ENCODE data around the gene MPPED1. TPM values are rescaled to one million over a fixed set of nuclear protein-coding genes. Genes with fewer than 3 reads are reported as not detected.

The MPPED1 gene
- total RNA-seq, 1 donor from 2014 or later: not detected

DNA sequence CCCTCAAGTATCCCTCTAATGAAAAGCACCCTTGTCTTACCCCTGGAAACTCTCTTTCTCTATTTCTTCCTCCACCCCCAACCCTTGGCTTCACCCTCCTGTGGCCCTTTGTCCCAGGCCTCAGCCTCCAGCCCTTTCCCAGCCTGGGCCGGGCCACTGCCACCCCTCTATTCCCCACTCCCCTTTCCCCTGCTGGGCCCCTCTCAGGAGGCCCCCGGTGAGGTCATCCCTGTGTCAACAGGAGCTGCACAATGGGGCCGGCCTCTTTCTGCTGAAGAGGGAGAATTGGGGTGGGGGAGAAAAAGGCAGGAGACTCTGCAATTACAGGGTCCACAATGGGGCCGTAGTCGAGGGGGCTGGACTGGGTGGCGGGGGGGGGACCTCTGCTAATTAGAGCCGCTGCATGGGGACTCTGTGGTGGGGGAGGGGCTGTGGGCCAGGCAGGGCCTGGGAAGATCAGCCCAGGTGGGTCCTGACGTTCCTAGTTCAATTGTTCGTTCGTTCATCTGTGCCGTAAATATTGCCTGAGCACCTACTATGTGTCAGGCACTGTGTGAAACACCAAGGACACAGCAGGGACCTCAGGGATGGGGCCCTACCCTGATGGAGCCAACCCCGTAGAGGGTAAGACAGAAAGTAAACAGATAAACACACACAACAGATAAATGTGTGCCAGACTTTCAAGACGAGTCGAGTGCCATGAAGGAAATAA lies 18.5 kb upstream of the MPPED1 start:
- DNase-seq: no peak

DNA sequence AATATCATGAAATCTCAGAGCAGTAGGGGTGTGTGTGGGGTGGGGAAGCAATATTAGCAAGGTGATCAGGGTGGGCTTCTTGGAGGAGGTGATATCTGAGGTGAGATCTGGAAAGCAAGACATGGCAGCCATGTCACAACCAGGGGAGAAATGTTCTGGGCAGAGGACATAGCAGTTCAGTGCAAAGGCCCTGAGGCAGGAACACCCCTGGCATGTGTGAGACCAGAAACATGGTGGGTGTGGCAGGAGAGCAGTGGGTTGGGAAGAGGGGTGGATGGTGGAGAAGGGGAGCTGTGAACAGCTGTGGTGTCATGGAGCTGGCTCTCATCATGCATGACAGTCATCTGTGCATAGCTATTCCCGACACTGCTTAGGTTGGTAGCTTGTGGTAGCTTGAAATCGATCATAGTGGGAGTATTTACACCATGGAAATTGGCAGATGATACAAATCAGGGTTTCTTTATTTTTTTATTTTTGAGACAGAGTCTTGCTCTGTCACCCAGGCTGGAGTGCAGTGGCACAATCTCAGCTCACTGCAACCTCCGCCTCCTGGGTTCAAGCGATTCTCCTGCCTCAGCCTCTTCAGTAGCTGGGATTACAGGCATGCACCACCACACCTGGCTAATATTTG lies 17.9 kb upstream of the MPPED1 start:
- no peak for DNase-seq

DNA sequence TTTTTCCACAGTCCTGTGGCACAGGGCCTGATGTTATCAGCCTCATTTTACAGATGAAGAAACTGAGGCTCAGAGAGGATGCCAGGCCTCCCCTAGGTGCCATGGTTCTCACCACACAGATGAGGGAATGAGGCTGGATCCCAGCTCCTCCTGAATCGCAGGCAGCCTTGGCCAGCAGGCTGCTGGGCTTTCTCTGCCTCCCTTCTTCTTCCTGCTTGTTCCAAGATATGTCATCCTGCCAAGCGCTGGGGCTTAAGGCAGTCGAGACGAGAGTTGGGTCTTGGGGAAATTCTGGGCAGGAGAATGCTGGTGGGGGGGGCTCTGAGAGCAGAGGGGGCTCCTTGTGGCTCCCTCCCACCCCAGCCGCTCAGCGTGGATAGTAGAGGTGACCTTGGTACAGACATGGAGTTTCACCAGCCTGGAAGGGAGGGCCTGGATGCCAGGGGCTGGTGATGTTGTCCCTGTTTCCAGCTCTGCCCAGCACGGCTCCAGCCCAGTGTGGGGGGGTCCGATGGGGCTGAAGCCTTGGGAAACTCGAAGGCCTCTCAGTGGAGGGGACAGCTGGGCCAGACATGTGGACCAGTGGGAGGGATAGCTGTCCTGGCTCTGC lies 16.6 kb upstream of the MPPED1 start:
- no peak for DNase-seq

DNA sequence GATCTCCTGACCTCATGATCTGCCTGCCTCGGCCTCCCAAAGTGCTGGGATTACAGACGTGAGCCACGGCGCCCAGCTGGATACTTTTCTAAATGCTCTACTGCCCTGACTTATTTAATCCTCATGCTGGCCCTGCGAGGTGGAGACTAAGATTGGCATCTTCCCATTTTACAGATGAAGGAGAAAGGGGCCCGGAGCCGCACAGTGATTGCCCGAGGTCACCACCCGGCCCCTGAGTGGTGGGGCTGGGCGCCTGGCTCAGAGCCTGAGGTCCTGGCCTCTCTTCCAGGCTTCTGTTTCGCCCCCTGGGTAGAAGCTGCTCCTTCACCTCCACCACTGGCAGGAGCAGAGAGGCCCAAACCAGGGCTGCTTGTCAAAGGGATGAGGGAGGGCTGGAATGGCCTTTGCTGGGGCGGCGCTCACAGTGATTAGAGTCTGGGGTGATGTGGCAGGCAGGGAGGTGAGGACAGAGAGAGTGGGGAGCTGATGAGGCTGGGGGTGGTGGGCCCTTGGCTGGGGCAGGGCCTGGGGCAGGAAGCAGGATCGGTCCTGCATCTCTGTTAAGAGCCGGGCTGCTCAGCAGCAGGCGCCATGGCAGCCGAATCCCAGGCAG lies 15.4 kb upstream of the MPPED1 start:
- no peak for DNase-seq

DNA sequence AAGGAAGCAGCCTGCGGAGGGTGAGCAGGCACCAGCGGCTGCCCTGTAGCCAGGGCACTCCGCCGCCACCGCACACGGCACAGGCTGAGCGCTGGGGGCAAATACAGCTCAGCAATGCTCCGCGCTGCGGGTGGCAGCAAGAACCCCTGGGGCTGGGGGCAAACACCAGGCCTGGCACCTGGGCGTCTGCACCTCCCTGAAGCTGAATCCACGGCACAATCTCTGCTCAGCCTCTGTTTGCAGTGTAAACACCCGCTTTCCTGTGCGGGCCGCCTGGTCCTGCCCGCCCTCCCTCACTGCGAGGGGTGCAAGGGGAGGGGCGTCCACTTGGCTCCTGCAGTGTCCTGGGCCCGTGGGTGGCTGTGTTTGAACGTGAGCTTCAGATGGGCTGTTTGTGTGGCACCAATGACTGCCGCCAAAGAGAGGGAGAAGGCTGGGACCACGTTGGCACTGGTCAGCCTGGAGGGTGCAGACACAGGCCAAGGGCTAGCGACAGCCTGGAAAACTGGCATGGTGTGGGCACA lies 14.8 kb upstream of the MPPED1 start:
- no peak for DNase-seq

DNA sequence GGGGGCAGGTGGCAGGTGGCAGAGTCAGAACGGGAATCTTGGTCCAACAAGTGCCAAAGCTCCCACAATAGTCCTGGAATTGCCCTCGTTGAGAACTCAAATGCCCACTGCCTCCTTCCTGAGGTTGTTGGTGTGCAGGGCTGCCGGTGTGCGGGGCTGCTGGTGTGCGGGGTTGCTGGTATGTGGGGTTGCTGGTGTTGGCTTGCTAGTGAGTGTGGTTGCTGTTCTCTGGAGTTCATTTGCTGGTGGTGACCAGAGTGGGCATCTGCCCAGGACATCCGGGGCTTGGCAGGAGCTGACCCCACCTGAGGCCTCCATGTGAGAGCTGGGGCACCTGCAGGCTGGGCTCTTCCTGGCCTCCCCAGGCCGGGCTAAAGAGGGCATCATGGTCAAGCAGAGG lies 14.0 kb upstream of the MPPED1 start:
- DNase-seq: no peak

DNA sequence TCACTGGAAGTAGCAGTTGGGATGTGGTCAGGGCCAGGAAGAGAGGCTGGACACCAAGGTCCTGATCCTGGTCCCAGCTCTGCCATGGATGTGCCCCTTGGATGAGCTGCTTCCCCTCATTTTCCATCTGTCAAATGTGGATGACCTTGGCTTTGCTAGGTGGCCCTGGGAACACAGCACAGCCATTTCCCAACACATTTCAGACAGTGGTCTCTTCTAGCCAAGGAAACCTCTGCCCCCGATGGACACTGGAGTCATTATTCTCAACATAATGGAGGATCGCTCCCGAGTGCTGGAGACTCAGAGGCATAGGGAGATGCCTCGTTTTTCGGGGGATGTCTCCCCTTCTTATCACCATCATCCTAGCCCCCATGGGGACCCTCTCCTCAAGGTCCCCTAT lies 13.6 kb upstream of the MPPED1 start:
- no peak for DNase-seq

DNA sequence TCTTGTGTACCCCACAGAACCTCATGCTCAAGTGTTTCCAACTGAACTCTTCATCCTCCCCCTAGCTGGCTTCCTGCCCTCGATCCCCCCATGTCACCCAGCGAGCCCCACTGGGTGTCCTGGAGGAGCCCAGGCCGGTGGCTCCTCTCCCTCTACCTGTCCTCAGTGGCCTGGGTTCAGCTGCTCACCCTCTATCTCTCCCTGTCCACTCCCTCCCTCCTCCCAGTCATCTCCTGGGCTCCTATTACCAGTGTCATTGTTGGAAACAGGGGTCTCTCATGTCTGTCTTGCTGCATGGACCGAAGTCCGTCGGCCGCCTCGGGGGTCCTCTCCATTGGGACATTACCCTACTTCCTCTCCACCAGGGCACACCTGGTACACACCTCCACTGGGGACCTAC lies 12.9 kb upstream of the MPPED1 start:
- DNase-seq: no peak

DNA sequence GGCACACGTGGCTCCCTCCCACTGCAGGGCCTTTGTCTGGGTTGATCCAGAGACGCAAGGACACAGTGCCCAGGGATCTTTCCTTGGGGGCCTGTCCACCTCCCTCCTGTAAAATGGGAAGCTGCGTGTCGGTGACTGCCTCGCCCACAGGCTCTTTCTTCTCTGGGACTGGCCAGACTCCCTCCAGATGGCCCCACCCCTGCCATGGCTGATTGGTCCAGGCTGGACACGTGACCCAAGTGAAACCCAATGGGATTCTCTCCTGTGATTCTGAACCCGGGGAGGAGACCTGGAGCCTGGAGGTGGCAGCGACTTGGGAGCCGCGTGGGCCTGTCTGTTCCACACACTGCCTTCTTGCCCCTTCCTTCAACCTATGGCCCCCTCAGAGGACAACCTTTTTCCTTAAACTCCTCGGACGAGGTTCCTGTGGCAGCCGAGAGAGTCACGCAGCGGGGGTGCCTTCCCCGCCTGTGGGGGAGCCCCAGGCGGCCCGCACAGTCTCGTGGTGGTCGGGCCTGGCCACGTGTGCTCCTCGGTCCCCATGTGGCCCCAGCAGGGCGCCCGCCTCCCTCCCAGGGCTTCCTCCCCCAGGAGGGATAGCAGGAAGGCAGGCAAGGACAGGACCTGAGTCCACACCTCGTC lies 12.4 kb upstream of the MPPED1 start:
- no peak for DNase-seq

DNA sequence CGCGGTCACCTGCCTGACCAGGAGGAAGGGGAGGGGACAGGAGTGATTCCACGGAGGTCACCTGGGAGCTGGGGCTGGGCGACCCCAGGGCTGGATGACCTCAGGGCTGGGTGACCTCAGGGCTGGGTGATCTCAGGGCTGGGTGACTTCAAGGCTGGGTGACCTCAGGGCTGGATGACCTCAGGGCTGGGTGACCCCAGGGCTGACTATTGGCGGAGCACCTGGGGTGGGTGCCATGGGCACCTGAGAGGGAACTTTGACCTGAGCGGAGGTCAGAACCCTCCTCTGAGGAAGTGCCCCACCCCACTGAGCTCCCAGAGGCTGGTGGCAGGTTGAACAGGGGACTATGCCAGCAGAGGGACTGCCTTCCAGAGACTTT lies 11.8 kb upstream of the MPPED1 start:
- DNase-seq: no peak

DNA sequence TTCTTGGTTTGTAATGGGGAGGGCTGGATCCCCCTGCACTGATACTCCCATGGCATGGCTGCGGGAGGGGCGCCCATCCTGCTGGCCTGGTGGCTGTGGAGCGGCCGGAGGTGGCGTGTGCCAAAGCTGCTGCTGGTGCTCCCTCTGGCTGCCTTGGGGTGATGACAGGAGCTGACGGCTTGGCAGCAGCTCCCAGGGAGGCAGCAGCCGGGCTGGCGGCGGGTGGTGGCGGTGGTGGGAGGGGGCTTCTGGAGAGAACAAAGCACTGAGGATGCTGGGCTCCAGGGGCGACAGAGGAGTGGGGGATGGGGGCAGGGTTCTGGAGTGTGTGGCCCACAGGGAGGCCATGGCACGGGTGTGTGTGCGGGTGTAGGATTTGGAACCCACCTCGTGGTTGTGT lies 11.4 kb upstream of the MPPED1 start:
- DNase-seq: no peak

DNA sequence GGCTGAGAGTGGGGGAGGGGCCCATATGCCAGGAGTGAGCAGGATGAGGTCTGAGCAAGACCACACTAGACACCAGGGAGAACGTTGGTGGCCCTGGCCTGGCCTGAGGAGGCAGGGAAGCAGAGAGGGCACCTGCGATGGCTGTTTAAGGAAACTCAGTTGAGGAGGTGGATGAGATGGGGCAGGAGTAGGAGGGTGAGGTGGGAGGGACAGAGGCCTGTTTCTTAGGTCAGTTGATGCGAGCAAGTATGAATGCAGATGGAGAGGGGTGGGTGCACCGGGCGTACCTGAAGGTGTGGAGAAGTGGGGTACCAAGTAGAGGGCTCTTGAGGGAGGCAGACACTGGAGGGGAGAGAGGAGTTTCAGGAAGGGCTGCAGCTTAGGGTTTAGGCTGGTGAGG lies 10.6 kb upstream of the MPPED1 start:
- no peak for DNase-seq

DNA sequence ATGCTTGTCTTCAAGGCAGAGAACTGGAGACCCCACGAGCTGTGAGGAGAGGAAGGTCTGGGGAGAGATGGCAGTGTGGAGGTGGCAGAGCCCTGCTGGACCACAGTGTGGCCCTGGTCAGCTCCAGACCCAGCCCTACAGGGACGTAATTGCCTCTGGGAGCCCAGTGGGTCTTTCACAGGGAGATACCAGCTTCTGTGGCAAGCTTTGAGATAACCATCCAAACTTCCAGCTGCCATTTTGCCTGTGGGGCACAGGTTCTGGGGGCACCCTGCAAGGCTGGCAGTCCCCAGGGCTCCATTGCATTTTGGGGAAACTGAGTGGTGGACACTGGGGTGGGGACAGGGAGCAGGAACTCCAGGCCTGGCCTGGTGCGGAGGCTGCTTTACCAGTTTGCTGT lies 10.2 kb upstream of the MPPED1 start:
- DNase-seq: no peak

DNA sequence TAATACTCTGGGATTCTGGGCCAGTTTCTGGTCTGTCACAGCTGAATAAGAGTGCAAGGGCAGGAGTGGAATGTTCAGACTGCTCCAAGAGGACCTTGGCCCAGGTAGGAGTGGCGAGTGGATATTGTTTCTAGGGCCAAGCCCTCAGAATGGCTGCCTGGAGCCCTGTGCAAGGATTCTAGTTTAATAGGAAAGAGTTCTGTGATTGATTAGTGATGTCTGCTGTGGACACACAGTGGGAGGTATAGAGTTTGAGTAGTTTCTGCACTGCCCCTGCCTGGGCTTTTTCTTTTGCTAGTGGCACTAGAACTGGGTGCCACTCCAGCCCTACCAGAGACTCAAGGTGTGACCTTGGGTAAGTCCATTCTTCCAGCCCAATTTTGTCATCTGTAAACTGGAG lies 9.7 kb upstream of the MPPED1 start:
- no peak for DNase-seq

DNA sequence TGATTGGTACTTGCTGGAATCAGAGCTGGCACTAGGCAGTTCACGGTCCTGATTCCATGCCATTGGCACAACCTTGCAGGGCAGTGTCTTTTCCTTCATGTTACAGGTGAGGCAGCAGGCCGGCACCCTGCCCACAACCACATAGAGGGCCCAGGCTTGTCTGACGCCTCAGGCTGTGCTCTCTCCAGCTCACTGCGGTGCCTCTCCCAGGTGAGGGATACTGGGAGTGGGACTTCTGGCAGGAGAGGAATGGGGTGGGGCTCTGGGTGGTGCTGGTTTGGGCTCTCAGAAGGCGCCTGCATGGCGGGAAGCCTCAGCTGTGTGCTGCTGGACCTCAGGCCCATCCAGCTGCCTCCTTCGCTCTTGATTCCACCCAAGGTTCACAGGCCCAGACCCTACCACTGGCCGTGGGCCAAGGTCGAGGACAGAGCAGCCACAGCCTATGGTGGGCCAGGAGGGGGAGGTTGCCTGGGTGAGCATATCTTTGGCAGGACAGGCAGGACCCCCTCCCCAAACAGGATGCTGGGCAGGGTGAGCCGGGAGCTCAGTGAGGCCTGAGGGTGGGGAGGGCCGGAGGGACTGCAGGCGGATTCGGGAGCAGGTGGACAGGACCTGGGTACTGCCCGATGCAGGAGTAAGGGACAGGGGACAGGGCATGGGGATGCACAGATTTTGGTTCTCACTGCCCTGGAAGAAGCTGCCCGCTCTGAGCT lies 7.0 kb upstream of the MPPED1 start:
- DNase-seq: no peak

DNA sequence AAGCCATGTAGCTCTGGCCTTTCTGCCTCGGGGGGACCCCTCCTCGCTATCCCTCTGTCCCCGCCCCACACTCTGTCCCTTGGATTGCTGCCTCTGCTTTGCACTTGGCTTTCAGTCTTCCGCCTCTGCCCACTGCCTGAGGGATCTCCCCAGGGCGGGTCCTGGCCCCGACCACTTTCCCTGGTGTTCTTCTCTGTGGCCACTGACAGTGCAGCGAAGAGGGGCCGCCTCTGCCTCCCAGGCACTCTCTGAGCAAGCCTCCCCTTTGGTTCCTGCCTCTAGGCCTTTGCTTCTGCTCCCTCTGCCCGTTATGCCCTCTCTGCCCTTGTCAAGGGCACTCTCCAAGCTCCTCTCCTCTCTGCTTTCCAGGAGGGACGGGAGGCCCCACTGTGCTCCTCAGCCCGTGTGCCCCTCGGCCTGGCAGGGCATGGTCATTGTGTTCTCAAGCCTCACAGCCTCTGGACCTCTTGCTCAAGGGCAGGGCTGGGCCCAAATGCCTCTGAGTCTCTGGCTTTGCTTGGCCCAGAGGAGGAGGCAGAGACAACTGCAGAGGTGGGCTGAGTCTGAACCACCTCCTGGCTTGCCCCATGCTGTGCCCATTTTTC lies 5.5 kb upstream of the MPPED1 start:
- DNase-seq: no peak

DNA sequence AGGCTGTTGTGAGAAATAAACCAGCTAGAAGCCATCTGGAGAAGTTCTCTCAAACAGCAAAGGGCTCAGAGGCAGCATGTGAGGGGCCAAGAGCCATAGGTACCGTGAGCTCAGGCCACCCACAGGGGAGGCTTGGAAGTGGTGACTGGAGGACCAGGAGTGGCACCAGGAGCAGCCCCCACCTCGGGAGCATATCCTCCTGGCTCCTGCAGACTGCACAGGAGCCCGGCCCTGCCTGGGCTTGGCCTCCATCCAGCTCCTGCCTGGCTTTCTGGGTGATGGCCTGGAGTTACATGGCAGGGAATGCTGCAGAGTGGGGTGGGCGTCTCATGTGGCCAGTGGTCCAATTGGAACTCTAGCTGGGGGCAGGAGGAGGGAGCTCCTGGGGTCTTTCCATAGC lies 4.2 kb upstream of the MPPED1 start:
- DNase-seq: no peak

DNA sequence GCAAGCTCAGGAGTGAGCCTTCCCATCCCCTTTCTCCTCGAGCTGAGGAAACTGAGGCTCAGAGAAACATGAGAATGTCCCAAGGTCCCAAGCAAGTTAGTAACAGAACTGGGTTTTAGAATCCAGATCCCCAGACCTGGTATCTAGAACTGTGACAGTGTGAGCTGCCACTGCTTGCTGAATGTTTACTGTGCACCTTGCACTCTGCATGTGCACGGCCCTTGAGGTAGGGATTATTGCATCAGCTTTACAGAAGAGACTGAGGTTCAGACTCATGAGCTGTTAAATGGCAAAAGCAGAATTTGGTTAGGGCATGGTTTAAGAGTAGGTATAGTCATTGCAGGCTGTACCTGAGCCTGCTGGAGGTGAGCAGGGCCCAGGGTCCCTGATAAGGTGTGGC lies 3.8 kb upstream of the MPPED1 start:
- no peak for DNase-seq

DNA sequence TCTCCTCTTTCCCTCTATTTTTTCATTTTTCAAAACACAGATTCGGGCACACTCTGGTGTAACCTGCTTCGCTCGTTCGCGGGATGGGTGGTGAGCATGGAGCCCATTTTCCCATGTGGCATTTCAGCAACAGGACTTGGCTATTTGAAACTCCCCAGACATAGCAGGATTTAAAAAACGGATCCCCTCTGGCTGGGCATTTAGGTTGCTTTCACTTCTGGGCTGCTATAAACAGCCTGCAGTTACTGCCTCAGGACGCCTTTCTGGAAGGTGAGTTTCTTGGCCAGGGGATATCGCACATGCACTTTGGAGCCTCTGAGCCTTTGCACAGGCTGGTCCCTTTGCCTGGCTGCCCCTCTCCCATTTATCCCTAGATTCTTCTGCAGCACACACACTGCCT lies 2.8 kb upstream of the MPPED1 start:
- no peak for DNase-seq

DNA sequence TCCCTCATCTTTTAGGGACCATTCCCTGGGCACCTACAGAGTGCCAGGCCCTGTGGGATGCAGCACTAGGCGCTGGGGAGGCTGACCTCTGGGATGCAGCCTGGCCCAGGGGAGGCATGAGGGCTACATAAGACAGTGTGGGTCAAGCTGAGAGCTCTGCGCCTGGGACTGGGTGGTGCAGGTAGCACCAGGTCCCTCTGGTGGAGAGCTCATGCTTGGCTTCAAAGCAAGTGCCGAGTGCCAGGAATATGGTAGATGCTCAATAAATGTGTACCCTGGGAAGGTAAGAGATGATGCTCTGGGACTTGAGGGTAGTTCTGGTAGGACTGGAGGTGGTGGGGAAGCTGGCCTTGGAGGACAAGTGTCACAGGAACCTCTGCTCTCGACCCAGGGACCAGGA lies 2.0 kb upstream of the MPPED1 start:
- no peak for DNase-seq

DNA sequence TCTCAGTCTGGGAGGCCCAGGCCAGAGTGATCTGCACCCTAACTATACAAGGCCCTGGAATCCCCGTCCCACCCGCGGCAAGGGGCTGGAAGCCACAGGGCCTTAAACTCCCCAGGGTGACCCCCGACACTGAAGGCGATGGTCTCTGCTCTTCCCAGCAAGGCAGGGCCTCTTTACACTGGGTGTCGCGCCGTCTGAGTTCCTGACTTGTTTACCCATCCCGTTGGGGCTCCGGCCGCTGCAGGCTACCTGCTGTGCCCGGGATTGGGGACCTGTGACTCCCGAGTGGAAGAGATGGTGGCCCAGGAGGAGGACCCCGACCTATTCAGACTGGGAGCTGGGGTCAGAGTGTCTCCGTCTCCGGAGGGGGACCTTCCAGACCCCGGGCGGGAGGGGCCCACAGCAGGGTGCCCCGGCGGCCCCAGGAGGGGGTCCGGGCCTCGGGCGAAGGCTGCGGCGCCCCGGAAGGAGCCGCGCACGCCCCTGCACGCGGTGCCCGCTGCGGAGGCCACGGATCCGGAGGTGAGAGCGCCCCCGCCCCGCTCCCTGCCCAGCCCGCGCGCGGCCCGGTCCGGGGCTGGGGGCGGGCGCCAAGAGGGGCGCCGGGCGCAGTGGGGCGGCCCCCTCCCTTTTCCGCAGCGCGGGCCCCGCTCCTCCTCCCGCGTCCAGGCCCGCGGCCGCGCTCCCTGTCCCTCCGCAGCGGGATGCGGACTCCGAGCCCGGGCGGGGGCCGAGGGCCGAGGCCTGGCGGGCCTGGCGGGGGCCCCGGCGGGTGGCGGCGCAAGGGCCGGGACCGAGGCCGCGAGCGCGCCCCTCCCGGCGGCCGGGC lies 560 bp upstream of the MPPED1 start:
- no peak for DNase-seq

Data from dermis blood vessel endothelial cell (primary cell).